Superior temporal gyrus (tissue), 1 donor: ENCODE data around the gene TMEM234.
A peak's percentile ranks its signal among the peaks of the same experiment; 100 is the strongest.

Experiments
- DNase-seq: peaks from one replicate; pipeline ENCODE4 v3.0.0-alpha.2; 2016; ENCODE audit errors: extremely low spot score

The TMEM234 gene

GRCh38 chr1:32200226-32201010 is 21.7 kb downstream of the TMEM234 start, which contains the start of gene CCDC28B:
Gene CCDC28B (plus strand): TSS chr1:32200595. CDS start chr1:32201936, 1,341 bp downstream.
- peak; percentile 66 for DNase-seq

GRCh38 chr1:32199717-32200072 is 22.5 kb downstream of the TMEM234 start:
- no peak for DNase-seq

GRCh38 chr1:32199043-32199716 is 23.0 kb downstream of the TMEM234 start:
- no peak for DNase-seq

- no peak for DNase-seq
Observed at GRCh38 chr1:32198237-32199042, 23.7 kb downstream of the TMEM234 start.

GRCh38 chr1:32197837-32198236 is 24.3 kb downstream of the TMEM234 start:
- DNase-seq: no peak

GRCh38 chr1:32197074-32197473 is 25.1 kb downstream of the TMEM234 start:
- no peak for DNase-seq

GRCh38 chr1:32195972-32196823 is 26.0 kb downstream of the TMEM234 start:
- peak; percentile 39 for DNase-seq

- DNase-seq: no peak
Observed at GRCh38 chr1:32195531-32195930, 26.6 kb downstream of the TMEM234 start.

- no peak for DNase-seq
Observed at GRCh38 chr1:32194984-32195383, 27.2 kb downstream of the TMEM234 start.

GRCh38 chr1:32192220-32192948 is 29.8 kb downstream of the TMEM234 start:
- DNase-seq: no peak

GRCh38 chr1:32187850-32188249 is 34.3 kb downstream of the TMEM234 start:
- DNase-seq: no peak

GRCh38 chr1:32186491-32186890 is 35.7 kb downstream of the TMEM234 start:
- no peak for DNase-seq

- no peak for DNase-seq
Observed at GRCh38 chr1:32186077-32186476, 36.1 kb downstream of the TMEM234 start.

GRCh38 chr1:32184650-32185049 is 37.5 kb downstream of the TMEM234 start:
- no peak for DNase-seq

GRCh38 chr1:32182060-32182459 is 40.1 kb downstream of the TMEM234 start:
- DNase-seq: no peak

GRCh38 chr1:32181563-32181962 is 40.6 kb downstream of the TMEM234 start:
- DNase-seq: no peak

GRCh38 chr1:32181065-32181464 is 41.1 kb downstream of the TMEM234 start:
- no peak for DNase-seq

GRCh38 chr1:32180186-32181060 is 41.7 kb downstream of the TMEM234 start:
- DNase-seq: no peak

GRCh38 chr1:32179443-32180185 is 42.5 kb downstream of the TMEM234 start, which contains the start of gene TXLNA:
Gene TXLNA (plus strand): TSS chr1:32179675. CDS start chr1:32180346, 671 bp downstream.
- peak; percentile 93 for DNase-seq
